Measurements from ENCODE around the gene ACVRL1.

Gene ACVRL1

GRCh38 chr12:51962737-51963136, 55.4 kb downstream of the ACVRL1 start:
- no peak for DNase-seq (ENCODE audit: low read depth, low spot score)

GRCh38 chr12:51963477-51963876, 56.2 kb downstream of the ACVRL1 start:
- no peak for DNase-seq (ENCODE audit: low read depth, low spot score)

GRCh38 chr12:51969643-51970042, 62.3 kb downstream of the ACVRL1 start:
- no peak for DNase-seq (ENCODE audit: low read depth, low spot score)

- DNase-seq (ENCODE audit: low read depth, low spot score), result no peak
Measured at GRCh38 chr12:51970904-51971646, 63.8 kb downstream of the ACVRL1 start.

GRCh38 chr12:51971679-51972421, 64.5 kb downstream of the ACVRL1 start:
- no peak for DNase-seq (ENCODE audit: low read depth, low spot score)

GRCh38 chr12:51972422-51972812, 65.1 kb downstream of the ACVRL1 start:
- DNase-seq (ENCODE audit: low read depth, low spot score), result no peak

GRCh38 chr12:51972849-51973273, 65.6 kb downstream of the ACVRL1 start:
- no peak for DNase-seq (ENCODE audit: low read depth, low spot score)

Measured in activated CD4-positive, CD25-positive, alpha-beta regulatory T cell treated with anti-CD3 and anti-CD28 coated beads, Interleukin-2, amount 50 U/mL, for 16 hours (primary cell).